ENCODE results near the gene SGCD. TPM values are rescaled to one million over a fixed set of nuclear protein-coding genes. Genes with fewer than 3 reads are reported as not detected.

The SGCD gene
- polyA plus RNA-seq, 1 experiment: 17.0 TPM

- CTCF ChIA-PET: no interaction called here
- no peak for DNase-seq (ENCODE audit: low read depth)
- no peaks in the 10 kb centered on the region for H3K36me3 ChIP-seq (ENCODE audit: control insufficient read depth, insufficient read depth, low read length)
- H3K27me3 ChIP-seq (ENCODE audit: control insufficient read depth, insufficient read depth, low read length): no peaks in the 10 kb centered on the region
- H3K4me3 ChIP-seq (ENCODE audit: low read depth, low read length): no peak overlapping the region
- TF ChIP-seq CTCF (IDR thresholded peaks at IDR 0.05; ENCODE audit: insufficient read depth, low read depth, low read length): no peak
- POLR2A ChIA-PET: interaction anchor here (0.6 kb wide), 1 partner anchor 34 kb away, joined by 3 read pairs; no protein-coding TSS in a partner anchor
Observed at GRCh38 chr5:156388233-156388632, 61.3 kb downstream of the SGCD start.

- TF ChIP-seq CTCF (IDR thresholded peaks at IDR 0.05; ENCODE audit: insufficient read depth, low read depth, low read length): no peak
- ChIA-PET POLR2A (no interaction called here), CTCF (no interaction called here)
- Histone ChIP-seq H3K36me3 (ENCODE audit: control insufficient read depth, insufficient read depth, low read length) (no peaks in the 10 kb centered on the region), H3K4me3 (ENCODE audit: low read depth, low read length) (no peak overlapping the region), H3K27me3 (ENCODE audit: control insufficient read depth, insufficient read depth, low read length) (no peaks in the 10 kb centered on the region)
- no peak for DNase-seq (ENCODE audit: low read depth)
Observed at GRCh38 chr5:156391139-156391538, 64.2 kb downstream of the SGCD start.

- DNase-seq (ENCODE audit: low read depth): no peak
- ChIA-PET POLR2A (no interaction called here), CTCF (no interaction called here)
- H3K4me3 ChIP-seq (ENCODE audit: low read depth, low read length): no peak overlapping the region
- H3K36me3 ChIP-seq (ENCODE audit: control insufficient read depth, insufficient read depth, low read length): no peaks in the 10 kb centered on the region
- no peaks in the 10 kb centered on the region for H3K27me3 ChIP-seq (ENCODE audit: control insufficient read depth, insufficient read depth, low read length)
- TF ChIP-seq CTCF (IDR thresholded peaks at IDR 0.05; ENCODE audit: insufficient read depth, low read depth, low read length): no peak
Observed at GRCh38 chr5:156393980-156394379, 67.0 kb downstream of the SGCD start.

- ChIA-PET CTCF (no interaction called here), POLR2A (no interaction called here)
- no peak for DNase-seq (ENCODE audit: low read depth)
- Histone ChIP-seq H3K4me3 (ENCODE audit: low read depth, low read length) (no peak overlapping the region), H3K27me3 (ENCODE audit: control insufficient read depth, insufficient read depth, low read length) (no peaks in the 10 kb centered on the region), H3K36me3 (ENCODE audit: control insufficient read depth, insufficient read depth, low read length) (no peaks in the 10 kb centered on the region)
- no peak for TF ChIP-seq CTCF (IDR thresholded peaks at IDR 0.05; ENCODE audit: insufficient read depth, low read depth, low read length)
Observed at GRCh38 chr5:156394642-156395305, 67.8 kb downstream of the SGCD start.

- DNase-seq (ENCODE audit: low read depth): no peak
- TF ChIP-seq CTCF (IDR thresholded peaks at IDR 0.05; ENCODE audit: insufficient read depth, low read depth, low read length): no peak
- Histone ChIP-seq H3K4me3 (ENCODE audit: low read depth, low read length) (no peak overlapping the region), H3K27me3 (ENCODE audit: control insufficient read depth, insufficient read depth, low read length) (no peaks in the 10 kb centered on the region), H3K36me3 (ENCODE audit: control insufficient read depth, insufficient read depth, low read length) (no peaks in the 10 kb centered on the region)
- ChIA-PET CTCF (interaction anchor here (0.6 kb wide), 1 partner anchor 133 kb away, joined by 3 read pairs; no protein-coding TSS in a partner anchor), POLR2A (no interaction called here)
Observed at GRCh38 chr5:156395306-156395675, 68.3 kb downstream of the SGCD start.

All from BJ (cell line).